Measurements from ENCODE around the gene TFF3. TPM values are rescaled to one million over a fixed set of nuclear protein-coding genes. Genes with fewer than 3 reads are reported as not detected.

The TFF3 gene
- total and polyA plus RNA-seq, 10 donors, result 28.9 to 123 (median 72.7) TPM

GRCh38 chr21:42285569-42286245, 29.5 kb downstream of the TFF3 start:
- peaks cover 0 to 95% (median 59%) of the 10 kb centered on the region in 6 donors for H3K36me3 ChIP-seq
- no peaks in the 10 kb centered on the region for H3K9me3 ChIP-seq
- no peak overlapping the region for H3K4me3 ChIP-seq
- H3K27me3 ChIP-seq (replicated peaks in 1 of 7), result no peaks in the 10 kb centered on the region
- DNase-seq, result no peak
- H3K4me1 ChIP-seq, result peaks cover 0 to 29% (median 10%) of the 10 kb centered on the region in 6 donors
- no peak overlapping the region for H3K27ac ChIP-seq
- 63 to 79% (median 72%) methylated on average over 13 of the region's 13 CpGs for WGBS, 5 donors
- TF ChIP-seq, protein P1, sequence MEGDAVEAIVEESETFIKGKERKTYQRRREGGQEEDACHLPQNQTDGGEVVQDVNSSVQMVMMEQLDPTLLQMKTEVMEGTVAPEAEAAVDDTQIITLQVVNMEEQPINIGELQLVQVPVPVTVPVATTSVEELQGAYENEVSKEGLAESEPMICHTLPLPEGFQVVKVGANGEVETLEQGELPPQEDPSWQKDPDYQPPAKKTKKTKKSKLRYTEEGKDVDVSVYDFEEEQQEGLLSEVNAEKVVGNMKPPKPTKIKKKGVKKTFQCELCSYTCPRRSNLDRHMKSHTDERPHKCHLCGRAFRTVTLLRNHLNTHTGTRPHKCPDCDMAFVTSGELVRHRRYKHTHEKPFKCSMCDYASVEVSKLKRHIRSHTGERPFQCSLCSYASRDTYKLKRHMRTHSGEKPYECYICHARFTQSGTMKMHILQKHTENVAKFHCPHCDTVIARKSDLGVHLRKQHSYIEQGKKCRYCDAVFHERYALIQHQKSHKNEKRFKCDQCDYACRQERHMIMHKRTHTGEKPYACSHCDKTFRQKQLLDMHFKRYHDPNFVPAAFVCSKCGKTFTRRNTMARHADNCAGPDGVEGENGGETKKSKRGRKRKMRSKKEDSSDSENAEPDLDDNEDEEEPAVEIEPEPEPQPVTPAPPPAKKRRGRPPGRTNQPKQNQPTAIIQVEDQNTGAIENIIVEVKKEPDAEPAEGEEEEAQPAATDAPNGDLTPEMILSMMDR (IDR thresholded peaks at IDR 0.05 in 8 of 11, conservative IDR thresholded peaks at IDR 0.05 in 3 of 11), result no peak
- TF ChIP-seq POLR2AphosphoS5 (IDR thresholded peaks at IDR 0.05), result no peak
- no peak for TF ChIP-seq POLR2A (IDR thresholded peaks at IDR 0.05)
- intact Hi-C loops (cut with DNase I; ENCODE audit: low total_unique reads), result no loop called here

- peak; percentile 39 for DNase-seq
Measured at GRCh38 chr21:42282715-42283114, 32.5 kb downstream of the TFF3 start.

GRCh38 chr21:42282021-42282420, 33.2 kb downstream of the TFF3 start:
- peaks cover 0 to 26% (median 13%) of the 10 kb centered on the region in 6 donors for H3K4me1 ChIP-seq
- H3K27ac ChIP-seq, result peak overlapping the region in 1 of 8 donors; percentile 17
- no peaks in the 10 kb centered on the region for H3K9me3 ChIP-seq
- intact Hi-C loops (cut with DNase I; ENCODE audit: low total_unique reads), result no loop called here
- DNase-seq, result no peak
- H3K36me3 ChIP-seq, result peaks cover 0 to 95% (median 48%) of the 10 kb centered on the region in 6 donors
- TF ChIP-seq, protein P1 (IDR thresholded peaks at IDR 0.05 in 8 of 11, conservative IDR thresholded peaks at IDR 0.05 in 3 of 11), result no peak
- peak; percentile 21 to 62 (median 25) for TF ChIP-seq POLR2AphosphoS5 (IDR thresholded peaks at IDR 0.05)
- WGBS, 5 donors, result 80 to 94% (median 90%) methylated on average over 2 to 18 of the region's 18 CpGs
- H3K27me3 ChIP-seq (replicated peaks in 1 of 7), result no peaks in the 10 kb centered on the region
- no peak overlapping the region for H3K4me3 ChIP-seq

More at GRCh38 chr21:42282715-42283114, 32.5 kb downstream of the TFF3 start:
- no peak overlapping the region for H3K4me3 ChIP-seq
- no peaks in the 10 kb centered on the region for H3K27me3 ChIP-seq (replicated peaks in 1 of 7)
- TF ChIP-seq POLR2AphosphoS5 (IDR thresholded peaks at IDR 0.05) (no peak), POLR2A (IDR thresholded peaks at IDR 0.05) (no peak)
- TF ChIP-seq, protein P1 (IDR thresholded peaks at IDR 0.05 in 8 of 11, conservative IDR thresholded peaks at IDR 0.05 in 3 of 11), result no peak
- H3K9me3 ChIP-seq, result no peaks in the 10 kb centered on the region
- intact Hi-C loops (cut with DNase I; ENCODE audit: low total_unique reads), result no loop called here
- peaks cover 0 to 95% (median 50%) of the 10 kb centered on the region in 6 donors for H3K36me3 ChIP-seq
- 85 to 96% (median 87%) methylated on average over 11 to 12 of the region's 12 CpGs for WGBS, 5 donors
- peaks cover 0 to 19% (median 12%) of the 10 kb centered on the region in 6 donors for H3K4me1 ChIP-seq
- no peak overlapping the region for H3K27ac ChIP-seq

GRCh38 chr21:42281181-42281680, 34.0 kb downstream of the TFF3 start:
- intact Hi-C loops (cut with DNase I; ENCODE audit: low total_unique reads), result no loop called here
- DNase-seq, result no peak
- TF ChIP-seq, protein P1 (IDR thresholded peaks at IDR 0.05 in 8 of 11, conservative IDR thresholded peaks at IDR 0.05 in 3 of 11), result no peak
- TF ChIP-seq POLR2AphosphoS5 (IDR thresholded peaks at IDR 0.05) (no peak), POLR2A (IDR thresholded peaks at IDR 0.05) (no peak)
- no peaks in the 10 kb centered on the region for H3K27me3 ChIP-seq (replicated peaks in 1 of 7)
- no peak overlapping the region for H3K4me3 ChIP-seq
- H3K9me3 ChIP-seq, result no peaks in the 10 kb centered on the region
- peaks cover 0 to 95% (median 46%) of the 10 kb centered on the region in 6 donors for H3K36me3 ChIP-seq
- peak overlapping the region in 3 of 8 donors; percentile 5 to 51 (median 24) for H3K27ac ChIP-seq
- WGBS, 5 donors, result 85 to 98% (median 86%) methylated on average over 11 to 12 of the region's 12 CpGs
- H3K4me1 ChIP-seq, result peaks cover 0 to 33% (median 12%) of the 10 kb centered on the region in 6 donors

All from spleen (tissue), 11 donors.